Smooth muscle cell of the pulmonary artery (primary cell): ENCODE results near the gene NFE2L2. TPM values are rescaled to one million over a fixed set of nuclear protein-coding genes. Genes with fewer than 3 reads are reported as not detected.

ENCODE experiments used
- total RNA-seq: library from RNA; depleted of rRNA; stranded (reverse); fragments of >200 nt; gene quantifications from 2 replicates; pipeline ENCODE4 v1.2.3, GENCODE V29; 2014

Gene NFE2L2
- total RNA-seq: 76.5 and 79.2 TPM in 2 replicates

DNA sequence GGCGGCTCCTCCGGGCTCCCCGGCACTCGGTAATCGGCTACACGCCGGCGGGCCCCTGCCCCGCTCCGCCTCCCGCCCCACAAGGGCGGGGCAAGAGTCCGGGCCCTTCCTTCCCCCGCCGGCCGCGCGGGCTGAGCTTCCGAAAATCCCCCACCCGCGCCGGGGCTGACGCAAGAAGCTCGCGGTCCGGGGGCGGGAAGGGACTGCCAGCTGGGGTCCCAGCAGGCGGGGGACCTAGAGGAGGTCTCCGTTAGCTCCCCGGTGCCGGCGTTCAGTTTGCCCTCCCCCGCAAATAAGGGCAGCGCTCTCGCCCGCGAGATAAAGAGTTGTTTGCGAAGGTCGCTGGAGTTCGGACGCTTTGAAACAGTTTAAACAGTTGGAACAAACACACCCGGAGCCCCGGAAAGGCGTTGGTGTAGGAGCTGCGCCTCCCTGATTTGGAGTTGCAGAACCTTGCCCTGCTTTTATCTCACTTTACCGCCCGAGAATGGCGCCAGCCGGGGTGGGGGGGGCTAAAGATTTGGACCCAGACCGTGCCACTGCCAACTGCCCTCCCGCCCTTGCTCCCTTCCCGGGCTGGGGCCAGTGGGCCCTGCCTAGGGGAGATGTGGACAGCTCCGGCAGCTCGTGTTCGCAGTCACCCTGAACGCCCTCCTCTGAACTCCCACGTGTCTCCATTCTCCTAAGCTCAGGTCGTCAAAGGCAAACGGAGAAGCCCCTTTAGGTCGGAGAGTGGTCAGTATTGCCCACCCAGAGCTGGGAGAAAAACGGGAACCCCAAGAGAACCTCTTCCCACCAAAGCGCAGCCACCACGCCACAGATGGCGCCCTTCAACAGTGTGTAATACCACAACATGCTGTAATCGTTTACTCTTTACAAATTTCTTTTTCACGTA, at the start of gene NFE2L2:
Gene NFE2L2, minus strand, starts transcription at position 35 of the 895 bp plus-strand sequence. CDS start 151 bp downstream, outside the sequence.

DNA sequence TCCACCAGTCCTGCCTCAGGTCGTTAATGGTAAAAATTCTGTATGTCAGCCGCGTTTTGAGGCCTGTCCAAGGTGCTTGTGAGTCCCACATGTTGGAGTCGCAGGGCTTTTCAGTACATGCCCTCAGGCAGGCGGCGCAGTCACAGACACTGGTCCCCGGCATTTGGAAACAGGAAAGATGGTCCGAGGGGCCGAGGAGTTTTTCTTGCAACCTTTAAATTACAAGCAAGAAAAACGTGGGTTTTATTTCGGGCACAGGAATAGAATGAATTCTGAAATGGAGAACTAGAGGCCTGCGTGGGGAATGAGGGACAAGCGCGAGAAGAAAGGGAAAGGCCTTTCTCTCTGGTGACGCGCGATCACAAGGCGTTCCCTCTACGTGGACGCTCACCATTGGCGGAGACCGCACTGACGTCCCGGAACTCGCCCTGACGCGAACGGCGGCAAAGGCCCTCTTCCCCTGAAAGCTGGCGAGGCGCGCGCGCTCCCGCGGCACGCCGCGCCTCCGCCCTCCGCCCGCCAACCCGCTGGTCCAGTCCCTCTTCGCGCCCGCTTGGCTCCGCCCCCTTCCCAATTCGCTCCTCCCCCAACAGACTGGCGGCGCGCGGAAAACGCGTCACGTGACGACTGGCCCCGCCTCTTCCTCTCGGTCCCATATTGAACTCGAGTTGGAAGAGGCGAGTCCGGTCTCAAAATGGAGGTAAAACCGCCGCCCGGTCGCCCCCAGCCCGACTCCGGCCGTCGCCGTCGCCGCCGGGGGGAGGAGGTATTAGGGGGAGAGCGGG, 52.2 kb downstream of the NFE2L2 start, which contains the start of gene HNRNPA3:
Gene HNRNPA3, plus strand, starts transcription at position 689 of the 785 bp plus-strand sequence. Its CDS starts 6 bp downstream, at position 695.

Other genes starting within 250 kb of the NFE2L2 start
- 33.9 and 42.7 TPM in 2 replicates for gene HNRNPA3, start 51.9 kb downstream of the NFE2L2 start, total RNA-seq
- gene AGPS, start 128.0 kb upstream of the NFE2L2 start, total RNA-seq: 40.3 and 48.2 TPM in 2 replicates